NCI-H345 treated with DMSO at 0.1 percent for 48 hours (cell line): ENCODE results near the gene TSPAN17.

Source experiments
- DNase-seq: peaks from one replicate; lab custom pipeline; 2025; ENCODE audit not compliant: unreplicated experiment; lab: John Stamatoyannopoulos, UW

The TSPAN17 gene

DNA sequence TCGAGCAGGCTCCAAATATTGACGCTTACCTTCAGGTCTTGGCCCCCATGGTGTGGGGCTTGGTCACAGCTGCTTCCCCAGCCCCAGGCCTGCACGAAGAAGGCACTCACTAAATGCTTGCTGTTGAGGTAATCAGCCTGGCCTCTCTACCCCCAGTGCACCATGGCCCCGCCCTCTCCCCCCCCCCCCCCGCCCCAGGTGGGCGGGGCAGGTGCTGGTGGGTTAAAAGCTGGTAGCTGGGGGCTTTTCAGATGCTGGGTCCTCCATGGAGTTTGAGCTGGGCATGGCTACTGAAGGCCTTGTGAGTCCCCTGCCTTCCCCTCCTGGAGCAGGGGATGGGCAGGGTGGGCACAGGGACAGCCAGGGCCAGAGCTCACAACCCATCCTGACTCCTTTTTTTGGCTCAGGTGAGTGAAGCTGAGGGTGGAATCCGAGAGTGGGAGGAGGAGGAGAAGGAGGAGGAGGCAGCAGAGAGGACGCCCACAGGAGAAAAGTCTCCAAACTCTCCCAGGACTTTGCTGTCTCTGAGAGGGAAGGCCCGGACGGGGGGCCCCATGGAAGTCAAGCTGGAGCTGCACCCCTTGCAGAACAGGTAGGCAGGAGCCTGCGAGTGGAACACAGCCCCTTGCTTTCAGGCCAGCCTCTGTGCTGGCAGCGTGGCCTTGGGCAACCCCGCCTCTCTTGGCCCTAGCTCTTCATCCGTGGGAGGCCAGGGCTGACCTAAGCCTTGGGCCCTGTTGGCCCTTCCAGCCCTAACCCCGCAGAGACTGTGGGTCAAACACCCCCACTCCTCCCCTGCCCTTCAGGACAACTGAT is 4.4 kb upstream of the TSPAN17 start:
- DNase-seq, result no peak

DNA sequence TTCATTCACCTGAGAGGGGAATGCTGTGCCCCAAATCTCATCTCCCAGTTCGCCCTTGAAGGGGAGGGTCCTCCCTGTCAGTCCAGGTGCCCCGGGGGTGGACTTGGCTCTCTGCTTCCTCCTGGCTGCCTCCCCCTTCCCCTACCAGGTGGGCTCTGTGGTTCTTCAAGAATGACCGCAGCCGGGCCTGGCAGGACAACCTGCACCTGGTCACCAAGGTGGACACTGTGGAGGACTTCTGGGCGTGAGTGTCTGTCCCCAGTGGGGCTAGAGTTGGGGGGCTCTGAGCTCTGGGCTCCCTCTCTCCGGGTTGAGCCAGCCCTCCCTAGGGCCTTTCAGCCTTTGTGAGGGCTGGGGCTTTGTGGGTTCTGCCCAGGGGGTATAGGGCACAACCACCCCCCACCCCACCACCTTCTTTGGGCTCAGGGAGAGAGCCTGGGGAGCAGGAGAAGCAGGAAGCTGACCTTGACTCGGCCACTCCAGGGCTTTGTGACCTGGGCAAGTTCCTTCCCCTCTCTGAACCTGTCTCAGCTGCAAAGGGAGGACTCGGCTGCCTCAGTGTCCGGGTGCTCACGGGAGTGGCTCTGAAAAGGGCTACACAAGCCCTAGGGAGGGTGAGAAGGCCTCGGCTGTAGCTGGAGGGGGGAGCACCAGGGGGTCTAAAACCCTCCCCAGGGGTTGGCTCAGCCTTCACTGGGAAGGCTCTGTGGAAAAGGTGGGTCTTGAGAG is 3.6 kb upstream of the TSPAN17 start:
- no peak for DNase-seq

DNA sequence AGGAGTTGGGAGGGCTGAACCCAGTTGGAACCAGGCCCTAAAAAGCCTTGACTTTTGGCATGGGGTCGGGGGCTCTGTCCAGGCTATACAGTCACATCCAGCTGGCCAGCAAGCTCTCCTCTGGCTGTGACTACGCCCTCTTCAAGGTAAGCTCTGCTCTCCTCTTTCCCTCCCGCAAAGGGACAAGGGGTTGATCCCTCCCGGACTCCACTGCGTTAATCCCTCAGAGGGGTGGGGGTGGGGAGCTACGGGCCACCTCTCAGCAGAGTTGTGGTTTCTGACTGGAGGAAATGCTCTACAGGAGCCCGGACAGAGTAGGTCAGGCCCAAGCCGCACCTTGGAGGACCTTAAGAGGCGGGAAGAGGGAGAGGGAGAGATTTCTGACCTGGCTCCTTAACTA is 3.0 kb upstream of the TSPAN17 start:
- DNase-seq, result no peak

DNA sequence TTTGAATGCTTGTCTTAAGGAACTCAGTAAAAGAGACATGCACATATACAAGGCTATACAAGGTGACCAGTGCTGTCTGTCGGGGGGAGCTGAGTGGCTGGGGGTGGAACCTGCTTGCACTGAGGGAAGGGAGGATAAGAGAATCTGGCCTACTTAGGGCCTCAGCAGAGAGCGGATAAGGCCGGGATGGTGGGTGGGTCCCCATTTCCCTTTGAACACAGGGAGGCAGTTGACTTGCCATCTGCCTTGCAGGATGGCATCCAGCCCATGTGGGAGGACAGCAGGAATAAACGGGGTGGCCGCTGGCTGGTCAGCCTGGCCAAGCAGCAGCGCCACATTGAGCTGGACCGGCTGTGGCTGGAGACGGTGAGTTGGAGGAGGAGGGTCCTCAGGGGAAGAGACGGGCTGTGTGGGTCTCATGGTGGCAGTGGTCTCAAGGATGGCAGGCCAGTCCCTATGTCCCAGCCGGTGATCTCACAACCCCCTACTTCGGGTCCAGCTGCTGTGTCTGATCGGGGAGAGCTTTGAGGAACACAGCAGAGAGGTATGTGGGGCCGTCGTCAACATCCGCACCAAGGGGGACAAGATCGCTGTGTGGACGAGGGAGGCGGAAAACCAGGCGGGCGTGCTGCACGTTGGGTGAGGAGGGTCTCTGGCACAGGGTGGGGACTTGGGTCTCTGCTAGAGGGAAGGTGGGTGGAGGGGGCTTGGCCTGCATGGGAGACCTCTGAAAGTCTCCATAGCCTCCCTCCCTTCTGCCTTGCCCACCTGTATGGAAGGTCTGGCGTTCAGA is 2.2 kb upstream of the TSPAN17 start:
- DNase-seq, result no peak

DNA sequence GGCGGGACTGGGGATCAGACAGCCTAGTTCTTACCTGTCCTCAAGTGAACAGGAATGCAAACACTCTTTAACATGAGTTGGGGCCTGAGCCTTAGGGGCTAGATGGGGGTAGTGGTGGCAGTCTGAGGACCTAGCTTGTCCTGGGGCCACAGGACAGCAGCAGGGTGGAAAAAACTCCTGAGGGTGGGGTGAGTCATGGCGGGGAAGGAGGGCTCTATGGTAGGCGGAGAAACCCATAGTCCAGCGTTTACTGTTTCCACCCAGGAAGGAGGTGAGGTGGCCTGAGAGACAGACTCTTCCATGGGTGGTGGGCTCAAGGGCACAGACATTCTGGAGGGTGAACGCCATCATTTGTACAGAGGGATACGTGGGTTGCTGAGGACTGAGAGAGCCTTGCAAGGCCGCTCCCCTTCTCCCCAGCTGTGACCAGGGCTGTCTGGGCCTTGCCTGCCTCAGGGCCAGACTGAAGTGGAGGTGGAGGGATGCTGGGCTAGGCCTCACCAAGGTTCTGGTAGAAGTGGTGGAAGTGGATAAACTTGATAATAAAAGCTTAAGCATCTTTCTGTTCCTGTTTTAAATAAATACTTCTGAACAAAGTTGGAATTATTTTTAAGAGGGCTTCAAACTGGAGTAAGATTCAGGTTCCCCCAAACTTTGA is 1.1 kb upstream of the TSPAN17 start:
- no peak for DNase-seq

DNA sequence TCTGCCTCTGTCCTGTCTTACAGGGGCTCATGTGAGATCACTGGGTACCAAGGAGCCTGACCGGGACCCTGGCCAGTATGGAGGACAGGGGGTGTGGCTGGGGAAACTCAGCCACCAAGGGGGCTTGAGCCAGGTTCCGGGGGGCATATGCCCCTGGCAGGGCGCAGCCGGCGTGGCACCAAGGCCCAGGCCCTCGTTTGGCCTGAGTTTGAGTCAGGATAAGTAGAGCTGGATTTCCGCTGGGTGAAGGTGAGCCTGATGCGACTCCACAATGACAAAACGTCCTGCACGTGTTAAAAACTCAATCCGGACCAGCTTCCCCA is 616 bp upstream of the TSPAN17 start:
- DNase-seq, result no peak

DNA sequence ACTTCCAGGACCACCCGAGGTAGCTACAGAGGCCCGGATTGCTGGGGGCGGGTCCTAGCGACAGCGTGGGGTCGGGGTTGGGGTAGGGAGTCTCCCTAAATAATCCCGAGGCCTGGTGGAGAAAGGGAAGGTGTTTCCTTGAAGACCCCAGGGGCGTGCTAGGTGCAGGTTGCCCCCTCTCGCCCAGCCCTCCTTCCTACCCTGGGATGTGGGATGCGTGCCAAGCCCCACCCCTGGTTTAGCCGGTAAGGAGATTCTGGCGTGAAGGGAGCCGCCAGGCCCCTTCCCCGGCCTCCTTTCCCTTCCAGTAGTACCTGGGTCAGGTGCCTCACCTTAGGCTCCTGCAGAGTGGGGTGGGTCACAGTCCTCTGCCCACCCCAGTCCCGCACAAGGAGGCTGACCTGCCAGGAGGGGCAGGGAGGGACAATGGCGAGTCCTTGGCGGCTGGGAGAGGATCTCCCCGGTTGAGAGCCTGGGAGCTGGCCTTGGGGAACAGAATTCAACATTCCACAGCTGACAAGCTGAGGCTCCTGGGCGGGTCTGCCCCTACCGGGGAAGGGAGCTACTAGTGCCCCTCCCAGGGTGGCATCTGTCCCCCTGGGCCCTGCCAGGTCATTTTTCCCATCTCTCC is 674 bp downstream of the TSPAN17 start:
- DNase-seq, result peak; percentile 42

DNA sequence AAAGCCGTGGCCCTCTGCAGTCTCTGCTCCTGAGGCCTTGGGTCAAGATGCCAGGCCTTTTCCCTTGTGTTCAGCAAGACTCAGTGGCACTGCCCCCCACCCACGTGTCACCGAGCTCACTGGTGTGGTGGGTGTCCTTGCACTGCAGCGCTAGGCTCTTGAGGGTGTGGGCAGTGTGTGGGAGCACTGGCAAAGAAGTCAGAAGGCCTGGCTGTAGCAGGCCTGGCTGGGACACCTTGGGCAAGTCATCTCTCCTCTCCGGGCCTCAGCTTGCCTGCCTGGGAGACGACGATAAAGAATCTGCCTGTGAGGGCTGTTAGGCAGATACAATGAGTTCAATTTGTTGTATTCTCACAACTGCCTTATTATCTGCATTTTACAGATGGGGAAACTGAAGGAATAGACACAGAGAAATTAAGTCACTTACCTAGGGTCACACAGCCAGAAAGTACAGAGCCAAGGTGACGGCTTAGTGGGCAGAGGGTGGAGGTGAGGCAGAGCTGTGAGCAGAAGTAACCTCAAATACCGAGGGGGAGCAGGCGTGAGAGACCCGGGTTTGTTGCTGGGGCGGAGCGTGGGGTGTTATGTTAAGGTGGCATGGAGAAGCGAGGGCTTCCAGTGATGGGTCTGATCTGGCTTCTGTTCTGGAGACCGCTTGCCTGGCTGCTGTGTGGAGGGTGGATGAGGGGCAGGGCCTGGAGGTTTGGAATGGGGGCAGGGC is 1.4 kb downstream of the TSPAN17 start:
- no peak for DNase-seq

DNA sequence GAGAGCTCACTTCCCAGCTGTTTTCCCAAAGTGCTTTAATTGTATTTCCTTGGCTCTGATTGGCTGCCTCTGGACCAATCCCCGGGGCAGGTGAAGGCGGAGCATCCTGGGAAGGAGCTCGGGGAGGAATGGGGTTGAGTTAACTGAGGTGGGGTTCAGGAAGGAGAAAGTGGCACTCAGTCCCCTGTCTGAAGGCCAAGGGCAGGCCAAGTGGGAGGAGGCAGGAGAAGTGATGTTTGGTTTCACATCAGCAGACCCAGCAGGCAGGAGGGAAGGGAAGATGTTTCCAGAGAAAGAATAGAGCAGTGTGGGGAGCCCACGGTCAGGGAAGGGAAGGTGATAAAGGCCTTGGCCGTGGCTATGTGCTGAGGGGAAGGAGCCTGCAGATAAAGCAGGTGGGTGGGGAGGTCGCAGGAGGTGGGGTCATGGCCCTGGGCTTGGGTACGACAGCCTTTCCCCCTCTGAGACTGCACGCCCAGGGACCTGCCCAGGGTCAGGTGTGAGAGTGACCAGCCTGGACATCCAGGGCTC is 3.1 kb downstream of the TSPAN17 start:
- no peak for DNase-seq

DNA sequence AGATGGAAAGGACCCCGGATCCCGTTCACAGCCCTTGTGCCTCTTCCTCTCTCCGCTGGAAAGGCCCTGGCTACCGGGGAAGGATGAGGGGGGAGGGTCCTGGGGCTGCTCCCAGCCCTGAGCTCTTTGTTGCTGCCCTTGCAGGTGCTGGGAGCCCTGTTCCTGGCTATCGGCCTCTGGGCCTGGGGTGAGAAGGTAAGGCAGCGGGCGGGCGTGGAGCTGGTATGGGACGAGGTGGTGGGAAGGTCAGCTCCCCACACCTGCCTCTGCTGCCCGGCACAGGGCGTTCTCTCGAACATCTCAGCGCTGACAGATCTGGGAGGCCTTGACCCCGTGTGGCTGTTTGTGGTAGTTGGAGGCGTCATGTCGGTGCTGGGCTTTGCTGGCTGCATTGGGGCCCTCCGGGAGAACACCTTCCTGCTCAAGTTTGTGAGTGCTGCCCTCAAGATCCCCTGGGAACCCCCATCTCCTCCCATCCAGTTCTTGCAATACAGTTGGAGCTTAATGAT is 4.2 kb downstream of the TSPAN17 start:
- DNase-seq, result no peak

DNA sequence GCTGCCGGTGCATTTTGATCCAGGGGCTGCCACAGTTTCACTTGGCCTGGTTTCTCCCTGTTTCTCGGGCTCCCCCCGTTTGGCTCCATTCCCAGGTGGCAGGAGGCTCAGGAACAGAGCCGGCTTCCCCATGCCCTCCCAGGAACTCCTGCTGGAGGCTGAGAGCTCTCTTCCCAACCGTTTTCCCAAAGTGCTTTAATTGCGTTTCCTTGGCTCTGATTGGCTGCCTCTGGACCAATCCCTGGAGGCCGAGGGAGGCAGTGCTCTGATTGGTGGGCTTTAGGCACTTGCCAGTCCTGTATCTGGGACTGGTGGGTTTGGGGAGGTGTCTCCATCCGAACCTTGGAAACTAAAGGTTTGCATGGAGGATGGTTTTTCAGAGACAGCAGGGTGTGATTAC is 4.9 kb downstream of the TSPAN17 start:
- no peak for DNase-seq

DNA sequence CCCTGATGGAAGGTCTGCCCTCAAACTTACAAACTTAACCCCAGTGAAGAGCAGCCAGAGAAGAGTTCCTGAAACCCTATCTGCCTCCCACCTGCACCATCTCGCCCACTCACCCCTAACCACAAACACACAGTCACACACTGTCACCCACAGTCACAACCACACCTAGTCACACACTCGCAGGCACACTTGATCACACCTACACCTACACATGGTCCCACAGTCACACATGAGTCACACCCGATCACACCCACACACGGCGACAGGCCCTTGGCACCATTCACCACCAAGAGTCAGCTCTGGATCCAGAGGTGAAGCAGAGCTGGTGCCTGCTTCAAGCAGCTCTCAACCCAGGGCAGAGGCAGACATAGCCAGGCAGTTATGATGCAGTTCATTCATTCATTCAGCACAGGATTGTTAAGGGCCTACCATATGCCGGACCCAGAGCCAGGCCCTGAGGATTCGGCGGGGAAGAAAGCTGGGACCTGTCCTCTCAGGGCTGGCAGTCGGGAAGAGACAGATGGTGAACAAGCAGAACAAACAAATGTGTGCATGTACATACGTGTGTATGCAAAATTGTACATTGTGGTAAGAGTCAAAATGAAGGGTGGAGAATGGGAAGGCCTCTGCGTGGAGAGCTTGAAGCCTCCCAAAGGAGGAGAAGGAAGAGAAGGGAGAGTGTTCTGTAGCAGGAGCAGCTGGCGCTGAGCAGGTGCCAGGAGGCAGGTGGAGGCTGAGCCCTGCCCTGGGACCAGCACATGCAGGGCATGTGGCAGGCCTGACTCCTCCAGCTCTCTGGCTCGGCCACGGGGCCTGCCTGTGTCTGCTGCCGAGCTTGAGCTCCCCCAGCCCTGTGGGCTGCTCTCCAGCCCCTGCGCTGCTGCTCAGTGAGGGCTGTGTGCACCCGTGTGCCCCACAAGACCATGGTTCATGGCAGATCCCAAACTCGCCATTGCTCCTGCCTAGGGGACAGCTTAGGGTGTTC is 6.4 kb downstream of the TSPAN17 start:
- no peak for DNase-seq

DNA sequence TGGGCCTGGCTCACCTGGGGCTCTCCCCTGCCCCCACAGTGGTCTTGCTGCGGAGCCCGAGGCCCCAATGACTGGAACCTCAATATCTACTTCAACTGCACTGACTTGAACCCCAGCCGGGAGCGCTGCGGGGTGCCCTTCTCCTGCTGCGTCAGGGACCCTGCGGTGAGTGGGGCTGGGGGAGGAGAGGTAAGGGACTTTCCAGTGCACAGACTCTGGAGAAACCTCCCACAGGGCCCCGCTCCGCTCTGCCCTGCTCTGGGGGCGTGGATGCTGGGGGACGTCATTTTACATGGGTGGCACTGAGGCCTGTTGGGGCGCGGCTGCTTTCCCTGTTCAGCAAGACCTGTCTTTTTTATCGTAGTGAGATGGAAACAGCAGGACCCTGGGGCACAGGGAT is 7.6 kb downstream of the TSPAN17 start:
- no peak for DNase-seq

DNA sequence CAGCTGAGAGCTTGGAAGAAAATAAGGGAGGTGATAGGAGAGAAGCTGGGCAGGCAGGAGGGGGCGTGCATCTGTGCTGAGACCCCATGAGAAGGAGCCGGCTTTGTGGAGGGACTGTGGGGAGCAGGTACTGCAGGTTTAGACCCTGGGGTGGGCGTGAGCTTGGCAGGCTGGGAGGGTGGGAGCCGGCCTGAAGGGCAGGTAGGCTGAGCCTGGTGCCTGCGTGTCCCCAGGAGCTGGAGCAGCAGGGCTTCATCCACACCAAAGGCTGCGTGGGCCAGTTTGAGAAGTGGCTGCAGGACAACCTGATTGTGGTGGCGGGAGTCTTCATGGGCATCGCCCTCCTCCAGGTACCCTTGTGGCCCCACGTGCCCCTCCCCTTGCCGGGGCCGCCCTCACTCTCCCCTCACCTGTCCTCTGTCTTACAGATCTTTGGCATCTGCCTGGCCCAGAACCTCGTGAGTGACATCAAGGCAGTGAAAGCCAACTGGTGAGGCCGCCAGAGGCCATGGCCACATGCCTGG is 9.2 kb downstream of the TSPAN17 start:
- no peak for DNase-seq

DNA sequence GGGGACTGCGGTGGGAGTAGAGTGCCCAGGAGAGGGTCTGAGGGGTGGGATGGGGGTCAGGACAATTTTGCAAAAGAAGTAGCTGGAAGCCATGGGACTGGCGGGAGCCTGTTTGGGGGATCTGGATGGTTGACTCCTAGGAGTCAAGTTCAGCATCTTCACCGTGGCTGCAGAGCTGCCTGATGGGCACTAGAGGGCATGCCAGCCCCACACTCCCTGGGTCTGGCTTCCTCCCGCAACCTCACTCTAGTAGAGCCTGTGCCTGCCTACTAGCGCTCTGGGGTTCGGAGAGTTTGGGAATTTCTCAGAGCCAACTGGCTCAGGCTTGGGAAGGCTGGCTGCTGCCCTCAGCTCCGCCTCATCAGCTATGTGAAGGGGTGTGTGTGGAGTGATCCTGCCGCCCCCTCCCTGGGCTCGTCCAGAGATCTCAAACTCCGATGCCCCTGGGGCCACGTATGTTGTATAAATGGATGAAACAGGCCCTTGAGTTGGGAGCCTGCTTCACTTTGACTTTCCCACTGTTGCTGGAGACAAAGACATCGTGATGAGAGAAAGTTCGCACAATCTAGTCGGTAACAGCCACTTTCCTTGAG is 10.8 kb downstream of the TSPAN17 start:
- DNase-seq, result peak; percentile 65

DNA sequence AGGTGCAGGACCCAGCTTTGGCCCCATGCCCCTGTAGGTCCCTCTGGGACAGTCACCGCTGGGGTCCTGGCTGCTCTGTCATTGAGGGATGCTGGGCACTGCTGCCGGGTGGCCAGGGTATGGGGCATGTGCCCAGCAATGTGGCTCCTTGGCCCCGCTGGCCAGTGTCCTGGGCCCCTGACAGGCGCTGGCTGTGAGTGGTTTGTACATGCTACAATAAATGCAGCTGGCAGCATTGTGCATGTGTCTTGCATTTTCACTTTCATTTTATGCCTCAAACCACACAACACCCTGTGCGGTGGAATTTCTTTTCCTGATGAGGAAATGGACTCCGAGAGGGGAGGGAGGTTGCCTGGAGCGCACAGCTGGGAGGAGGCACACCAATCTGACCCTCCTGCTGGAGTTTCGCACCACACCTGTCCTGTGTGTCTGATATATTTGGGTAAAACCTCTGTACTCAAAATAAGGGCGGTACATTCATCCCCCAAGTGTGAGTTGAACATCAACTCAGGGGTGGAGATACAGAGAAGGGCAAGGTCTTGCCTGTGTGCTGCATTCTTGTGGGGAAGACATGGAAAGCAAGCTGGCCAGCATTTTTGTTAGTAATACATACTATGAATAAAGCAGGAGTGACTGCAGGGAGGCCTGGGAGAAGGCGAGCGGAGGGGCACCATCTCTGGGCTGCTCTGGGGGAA is 11.7 kb downstream of the TSPAN17 start:
- no peak for DNase-seq

DNA sequence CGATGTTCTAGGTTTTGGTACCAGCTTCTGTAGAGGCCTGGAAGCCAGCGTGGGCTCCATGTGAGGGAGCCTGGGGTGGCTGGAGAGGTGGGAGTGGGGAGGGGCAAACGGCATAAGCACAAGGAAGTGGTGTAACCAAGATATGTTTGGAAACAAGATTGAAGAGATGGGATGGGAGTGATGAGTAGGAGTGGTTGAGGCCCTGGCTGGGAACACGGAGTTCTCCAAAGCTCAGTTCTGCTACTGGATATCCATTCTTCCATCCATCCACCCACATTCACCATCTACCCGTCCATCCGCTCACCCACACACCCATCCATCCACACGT is 12.2 kb downstream of the TSPAN17 start:
- DNase-seq, result no peak
